ENCODE measurements around the gene SOX14. TPM values are rescaled to one million over a fixed set of nuclear protein-coding genes. Genes with fewer than 3 reads are reported as not detected.

The SOX14 gene
- polyA plus RNA-seq, 3 donors, result not detected

GRCh38 chr3:137766876-137767537 lies 2.9 kb downstream of the SOX14 start:
- no peak for DNase-seq (ENCODE audit: extremely low read depth in 1 of 11, low read depth in 9 of 11, low spot score in 4 of 11)

GRCh38 chr3:137767538-137768360 lies 3.6 kb downstream of the SOX14 start:
- no peak for DNase-seq (ENCODE audit: extremely low read depth in 1 of 11, low read depth in 9 of 11, low spot score in 4 of 11)

GRCh38 chr3:137768361-137769321 lies 4.5 kb downstream of the SOX14 start:
- DNase-seq (ENCODE audit: extremely low read depth in 1 of 11, low read depth in 9 of 11, low spot score in 4 of 11), result no peak

- DNase-seq (ENCODE audit: extremely low read depth in 1 of 11, low read depth in 9 of 11, low spot score in 4 of 11), result no peak
Measured at GRCh38 chr3:137769322-137770065, 5.4 kb downstream of the SOX14 start.

- DNase-seq (ENCODE audit: extremely low read depth in 1 of 11, low read depth in 9 of 11, low spot score in 4 of 11), result no peak
Measured at GRCh38 chr3:137770066-137770834, 6.1 kb downstream of the SOX14 start.

GRCh38 chr3:137770835-137771399 lies 6.8 kb downstream of the SOX14 start:
- no peak for DNase-seq (ENCODE audit: extremely low read depth in 1 of 11, low read depth in 9 of 11, low spot score in 4 of 11)

- DNase-seq (ENCODE audit: extremely low read depth in 1 of 11, low read depth in 9 of 11, low spot score in 4 of 11), result no peak
Measured at GRCh38 chr3:137771401-137772213, 7.5 kb downstream of the SOX14 start.

- no peak for DNase-seq (ENCODE audit: extremely low read depth in 1 of 11, low read depth in 9 of 11, low spot score in 4 of 11)
Measured at GRCh38 chr3:137772214-137772955, 8.3 kb downstream of the SOX14 start.

GRCh38 chr3:137778941-137779340 lies 14.8 kb downstream of the SOX14 start:
- no peak for DNase-seq (ENCODE audit: extremely low read depth in 1 of 11, low read depth in 9 of 11, low spot score in 4 of 11)

- DNase-seq (ENCODE audit: extremely low read depth in 1 of 11, low read depth in 9 of 11, low spot score in 4 of 11), result no peak
Measured at GRCh38 chr3:137787529-137787928, 23.4 kb downstream of the SOX14 start.

- no peak for DNase-seq (ENCODE audit: extremely low read depth in 1 of 11, low read depth in 9 of 11, low spot score in 4 of 11)
Measured at GRCh38 chr3:137789236-137789635, 25.1 kb downstream of the SOX14 start.

- no peak for DNase-seq (ENCODE audit: extremely low read depth in 1 of 11, low read depth in 9 of 11, low spot score in 4 of 11)
Measured at GRCh38 chr3:137792626-137793271, 28.6 kb downstream of the SOX14 start.

- DNase-seq (ENCODE audit: extremely low read depth in 1 of 11, low read depth in 9 of 11, low spot score in 4 of 11), result no peak
Measured at GRCh38 chr3:137796993-137797392, 32.9 kb downstream of the SOX14 start.

GRCh38 chr3:137803215-137803614 lies 39.1 kb downstream of the SOX14 start:
- DNase-seq (ENCODE audit: extremely low read depth in 1 of 11, low read depth in 9 of 11, low spot score in 4 of 11), result no peak

GRCh38 chr3:137807998-137808397 lies 43.9 kb downstream of the SOX14 start:
- DNase-seq (ENCODE audit: extremely low read depth in 1 of 11, low read depth in 9 of 11, low spot score in 4 of 11), result no peak

- DNase-seq (ENCODE audit: extremely low read depth in 1 of 11, low read depth in 9 of 11, low spot score in 4 of 11), result no peak
Measured at GRCh38 chr3:137809509-137809908, 45.4 kb downstream of the SOX14 start.
